ENCODE measurements around the gene CTNS.

The CTNS gene

GRCh38 chr17:3626831-3627768 lies 9.5 kb upstream of the CTNS start:
- no peak for DNase-seq

- no peak for DNase-seq
Measured at GRCh38 chr17:3627769-3628167, 8.8 kb upstream of the CTNS start.

- no peak for DNase-seq
Measured at GRCh38 chr17:3630781-3631180, 5.8 kb upstream of the CTNS start.

GRCh38 chr17:3632287-3632686 lies 4.3 kb upstream of the CTNS start:
- no peak for DNase-seq

GRCh38 chr17:3635474-3636153 lies 946 bp upstream of the CTNS start:
- peak; percentile 73 for DNase-seq

- peak; percentile 31 for DNase-seq
Measured at GRCh38 chr17:3636908-3637373, 381 bp downstream of the CTNS start.

- DNase-seq = peak; percentile 54
Measured at GRCh38 chr17:3639981-3640596, 3.5 kb downstream of the CTNS start.

GRCh38 chr17:3641014-3641413 lies 4.5 kb downstream of the CTNS start:
- DNase-seq = no peak

- no peak for DNase-seq
Measured at GRCh38 chr17:3641717-3642486, 5.3 kb downstream of the CTNS start.

GRCh38 chr17:3643889-3644349 lies 7.4 kb downstream of the CTNS start:
- DNase-seq = no peak

- no peak for DNase-seq
Measured at GRCh38 chr17:3645310-3645709, 8.8 kb downstream of the CTNS start.

GRCh38 chr17:3647251-3647650 lies 10.7 kb downstream of the CTNS start:
- DNase-seq = no peak

- peak; percentile 74 for DNase-seq
Measured at GRCh38 chr17:3647769-3648555, 11.4 kb downstream of the CTNS start.

- no peak for DNase-seq
Measured at GRCh38 chr17:3655766-3656165, 19.2 kb downstream of the CTNS start.

- no peak for DNase-seq
Measured at GRCh38 chr17:3656353-3656752, 19.8 kb downstream of the CTNS start.

- DNase-seq = no peak
Measured at GRCh38 chr17:3656755-3657587, 20.4 kb downstream of the CTNS start.

- DNase-seq = no peak
Measured at GRCh38 chr17:3657588-3657869, 21.0 kb downstream of the CTNS start.

- DNase-seq = no peak
Measured at GRCh38 chr17:3657874-3658783, 21.6 kb downstream of the CTNS start.

- DNase-seq = no peak
Measured at GRCh38 chr17:3658784-3659449, 22.4 kb downstream of the CTNS start.

Measured in NCI-H82 (cell line).